Upper lobe of right lung (tissue), 1 donor: ENCODE measurements around the gene EXOC3L1. TPM values are rescaled to one million over a fixed set of nuclear protein-coding genes. Genes with fewer than 3 reads are reported as not detected.

ENCODE experiments used
- ATAC-seq: fragments of 200-7000 bp; cut with Tn5 transposase; one replicate; pipeline ENCODE4 v1.9.1; 2020; ENCODE audit warnings: mild to moderate bottlenecking, moderate library complexity
- DNase-seq: peaks from one replicate; pipeline ENCODE4 v3.0.0-alpha.2; 2020
- H3K27ac ChIP-seq: fragments of 200-600 bp; one replicate; pipeline ENCODE4 v1.8.0; 2022
- H3K27me3 ChIP-seq: fragments of 200-600 bp; one replicate; pipeline ENCODE4 v1.8.0; 2022; ENCODE audit warnings: mild to moderate bottlenecking
- H3K36me3 ChIP-seq: fragments of 200-600 bp; one replicate; pipeline ENCODE4 v1.8.0; 2022
- H3K4me1 ChIP-seq: fragments of 200-600 bp; one replicate; pipeline ENCODE4 v1.8.0; 2022
- H3K4me3 ChIP-seq: fragments of 200-600 bp; one replicate; pipeline ENCODE4 v1.8.0; 2022; ENCODE audit warnings: mild to moderate bottlenecking
- H3K9me3 ChIP-seq: fragments of 200-600 bp; one replicate; pipeline ENCODE4 v1.8.0; 2022
- CTCF ChIP-seq: fragments of 200-600 bp; IDR thresholded peaks from one replicate; pipeline ENCODE4 v1.8.0; 2022; ENCODE audit warnings: antibody characterized with exemption
- intact Hi-C: fragments of 100-400 bp; cut with DNase I; formaldehyde crosslinking; loops from one replicate; pipeline ENCODE4 v1.11.0; 2022
- total RNA-seq: library from RNA; stranded (reverse); fragmentation: NEBNext Ultra II Directional; extraction: Animal tissue kit (Norgen Biotek cat#: 25700); gene quantifications from one replicate; pipeline ENCODE4 v1.2.1, GENCODE V29; 2021
- donor health status: DM: no; HTN: yes; CAD: no; lungs with severe emphysema.

Gene EXOC3L1
- total RNA-seq, 1 donor from 2014 or later = 17.1 TPM

DNA sequence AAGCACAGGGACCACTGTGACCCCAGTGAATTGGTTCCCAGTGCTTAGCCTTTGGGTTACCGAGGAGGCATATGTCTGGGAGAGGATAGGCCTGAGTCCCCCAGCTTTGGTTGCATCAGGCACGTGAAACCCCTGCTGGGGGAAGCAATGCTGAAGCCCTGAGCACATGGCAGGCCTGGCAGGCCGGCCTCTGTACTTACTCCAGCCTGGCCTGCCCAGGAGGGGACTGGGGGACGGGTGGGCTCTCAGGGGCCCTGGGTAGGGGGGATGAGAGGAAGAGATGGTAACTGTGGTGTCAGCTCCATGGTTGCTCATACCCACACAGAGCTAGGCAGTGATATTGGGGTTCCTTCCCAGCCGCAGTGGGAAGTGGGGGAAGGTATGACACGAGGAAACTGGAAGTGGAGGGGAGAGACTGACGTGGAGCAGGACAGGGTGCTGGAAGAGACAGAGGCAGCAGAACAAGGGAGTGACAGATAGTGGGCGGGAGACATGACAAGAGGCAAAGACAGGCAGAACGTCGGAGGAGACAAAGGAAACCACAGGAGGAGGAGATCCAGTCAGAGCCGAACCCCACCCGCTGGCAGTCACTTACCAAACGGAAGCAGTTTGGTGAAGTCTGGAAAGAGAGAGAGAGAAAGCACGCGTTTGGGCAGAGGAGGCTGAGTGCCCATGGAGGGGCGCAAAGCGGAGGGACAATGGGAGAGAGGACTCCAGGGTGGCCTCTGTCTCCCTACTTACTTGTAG is 46.1 kb upstream of the EXOC3L1 start:
- no peak overlapping the region for H3K4me3 ChIP-seq
- DNase-seq = no peak
- peaks cover 17% of the 10 kb centered on the region for H3K4me1 ChIP-seq
- intact Hi-C loops = no loop called here
- no peaks in the 10 kb centered on the region for H3K9me3 ChIP-seq
- H3K27me3 ChIP-seq = no peaks in the 10 kb centered on the region
- ATAC-seq = no peak
- TF ChIP-seq CTCF = no peak
- H3K36me3 ChIP-seq = peaks cover 90% of the 10 kb centered on the region
- no peak overlapping the region for H3K27ac ChIP-seq

DNA sequence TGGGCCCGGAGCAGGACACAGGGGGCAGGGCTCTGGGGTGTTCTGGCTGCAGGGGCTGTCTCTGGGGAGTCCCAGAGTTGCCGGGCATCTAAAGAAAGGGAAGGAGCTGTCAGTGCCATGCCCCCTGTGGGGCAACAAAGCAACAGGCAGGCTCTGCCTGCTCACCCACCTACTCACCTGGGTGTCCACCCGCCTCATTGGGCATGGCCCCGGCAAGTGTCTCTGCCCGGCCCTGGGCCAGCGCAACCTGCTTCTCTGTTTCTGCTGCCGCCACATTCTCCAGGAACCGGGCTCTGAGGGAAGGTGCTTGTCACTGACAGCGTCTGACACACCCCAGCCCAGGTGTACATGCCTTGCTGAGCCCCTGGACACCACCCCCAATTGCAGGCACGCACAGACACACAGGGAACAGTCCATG is 44.3 kb upstream of the EXOC3L1 start:
- H3K9me3 ChIP-seq = no peaks in the 10 kb centered on the region
- H3K4me3 ChIP-seq = no peak overlapping the region
- H3K27ac ChIP-seq = no peak overlapping the region
- DNase-seq = no peak
- H3K4me1 ChIP-seq = no peaks in the 10 kb centered on the region
- no peak for ATAC-seq
- intact Hi-C loops = no loop called here
- H3K27me3 ChIP-seq = no peaks in the 10 kb centered on the region
- no peak for TF ChIP-seq CTCF
- H3K36me3 ChIP-seq = peaks cover 99% of the 10 kb centered on the region

- Histone ChIP-seq H3K9me3 (no peaks in the 10 kb centered on the region), H3K4me3 (no peak overlapping the region), H3K36me3 (peaks cover 99% of the 10 kb centered on the region), H3K27ac (no peak overlapping the region), H3K4me1 (no peaks in the 10 kb centered on the region), H3K27me3 (no peaks in the 10 kb centered on the region)
- ATAC-seq (no peak), DNase-seq (no peak)
- TF ChIP-seq CTCF = no peak
- intact Hi-C loops = no loop called here
Observed at GRCh38 chr16:67233596-67233995, 43.7 kb upstream of the EXOC3L1 start.

DNA sequence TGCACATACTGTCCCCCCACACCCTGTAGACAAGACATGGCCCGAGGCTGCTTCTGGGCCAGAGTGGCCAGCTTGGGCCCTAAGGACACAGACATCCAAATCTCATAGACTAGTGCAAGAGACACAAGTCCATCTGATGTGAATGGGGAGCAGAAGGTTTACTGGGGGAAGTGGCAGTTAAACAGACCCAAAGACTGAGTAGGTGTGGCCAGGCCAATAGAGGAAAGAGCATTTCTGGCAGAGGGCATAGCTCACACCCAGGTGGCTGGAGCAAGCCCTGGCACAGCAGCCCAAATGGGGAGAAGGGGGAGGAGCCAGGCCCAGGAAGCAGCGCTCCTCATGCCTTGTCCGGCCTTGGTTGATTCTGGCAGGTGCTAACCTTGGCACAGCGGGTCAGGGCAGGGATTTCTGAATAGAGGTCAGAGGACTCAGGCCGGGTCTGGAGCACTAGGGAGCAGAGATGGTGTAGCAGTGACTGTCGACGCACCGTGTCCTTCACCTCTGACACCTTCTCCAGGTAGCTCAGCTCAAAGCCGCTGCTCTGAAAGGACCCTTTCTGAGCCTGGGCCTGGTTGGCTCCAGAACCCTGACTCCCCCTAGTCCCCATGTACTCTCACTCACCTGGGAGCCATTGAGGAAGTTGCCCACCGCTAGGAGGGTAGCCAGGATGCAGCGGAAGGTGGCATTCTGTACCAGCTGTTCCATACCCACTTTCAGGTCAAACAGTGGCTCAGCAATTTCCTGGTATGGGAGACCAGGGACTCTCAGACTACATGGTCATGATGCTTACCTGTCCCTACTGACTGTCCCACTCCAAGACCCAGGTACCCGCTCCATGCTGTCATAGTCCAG is 41.1 kb upstream of the EXOC3L1 start:
- DNase-seq = no peak
- Histone ChIP-seq H3K27ac (no peak overlapping the region), H3K4me3 (no peak overlapping the region), H3K4me1 (peaks cover 12% of the 10 kb centered on the region), H3K9me3 (no peaks in the 10 kb centered on the region), H3K27me3 (no peaks in the 10 kb centered on the region), H3K36me3 (peaks cover 79% of the 10 kb centered on the region)
- no peak for ATAC-seq
- TF ChIP-seq CTCF = no peak
- intact Hi-C loops = no loop called here

DNA sequence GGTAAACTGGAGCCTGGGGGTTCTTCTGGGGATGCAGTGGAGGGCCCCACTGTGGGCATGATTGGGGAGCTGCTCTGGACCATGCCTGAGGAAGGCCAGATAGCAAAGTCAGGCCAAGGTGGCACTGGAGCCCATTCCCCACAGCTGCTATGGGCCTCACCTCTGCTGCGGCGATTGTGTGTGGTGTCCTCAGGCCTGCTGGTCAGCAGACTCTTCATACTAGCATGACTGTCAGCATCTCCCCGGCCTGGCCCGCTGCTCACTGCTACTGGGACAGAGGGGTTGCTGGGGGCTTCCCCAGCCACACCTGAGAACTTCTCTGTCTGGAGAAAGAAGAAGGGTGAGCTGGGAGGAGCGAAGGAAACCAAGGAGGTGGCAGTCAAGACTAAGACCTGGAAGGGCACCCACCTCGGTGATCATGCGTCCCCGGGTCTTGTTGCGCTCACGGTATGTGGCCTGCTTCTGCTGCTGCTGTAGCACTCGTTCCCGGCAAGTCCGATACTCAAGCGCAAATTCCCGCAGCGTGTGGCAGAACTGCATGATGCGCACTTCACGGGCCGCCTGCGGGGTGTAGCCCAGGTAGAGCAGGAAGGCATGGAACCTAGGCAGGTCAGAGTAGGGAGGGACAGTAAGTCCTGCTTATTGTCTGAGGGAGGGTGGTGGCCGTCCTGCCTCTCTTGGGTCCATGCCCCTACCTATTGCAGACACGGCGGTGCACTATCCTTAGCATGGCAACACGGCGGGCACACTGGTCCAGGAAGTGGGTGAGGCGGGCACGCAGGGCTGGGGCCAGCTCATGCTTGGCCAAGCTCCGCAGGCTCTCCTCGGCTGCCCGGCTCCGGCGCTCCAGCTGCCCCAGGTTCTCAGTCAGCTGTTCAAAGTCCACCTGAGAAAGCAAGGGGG is 40.2 kb upstream of the EXOC3L1 start:
- peaks cover 70% of the 10 kb centered on the region for H3K36me3 ChIP-seq
- DNase-seq = peak; percentile 61
- TF ChIP-seq CTCF = no peak
- no peak overlapping the region for H3K27ac ChIP-seq
- peaks cover 13% of the 10 kb centered on the region for H3K4me1 ChIP-seq
- no peaks in the 10 kb centered on the region for H3K27me3 ChIP-seq
- no peak for ATAC-seq
- H3K9me3 ChIP-seq = no peaks in the 10 kb centered on the region
- intact Hi-C loops = no loop called here
- H3K4me3 ChIP-seq = no peak overlapping the region
